Measurements from ENCODE around the gene CD34.
"Not testable (repeated sequence)": the region's sequence is repeated elsewhere in the genome, so short reads cannot be mapped to it uniquely, and the experiment has no call there.

The CD34 gene

GRCh38 chr1:207946756-207947155 is 35.8 kb upstream of the CD34 start:
- in situ Hi-C loops (cut with HindIII; ENCODE audit: low sequenced_read_pairs), result no loop called here
- TF ChIP-seq, protein P1, sequence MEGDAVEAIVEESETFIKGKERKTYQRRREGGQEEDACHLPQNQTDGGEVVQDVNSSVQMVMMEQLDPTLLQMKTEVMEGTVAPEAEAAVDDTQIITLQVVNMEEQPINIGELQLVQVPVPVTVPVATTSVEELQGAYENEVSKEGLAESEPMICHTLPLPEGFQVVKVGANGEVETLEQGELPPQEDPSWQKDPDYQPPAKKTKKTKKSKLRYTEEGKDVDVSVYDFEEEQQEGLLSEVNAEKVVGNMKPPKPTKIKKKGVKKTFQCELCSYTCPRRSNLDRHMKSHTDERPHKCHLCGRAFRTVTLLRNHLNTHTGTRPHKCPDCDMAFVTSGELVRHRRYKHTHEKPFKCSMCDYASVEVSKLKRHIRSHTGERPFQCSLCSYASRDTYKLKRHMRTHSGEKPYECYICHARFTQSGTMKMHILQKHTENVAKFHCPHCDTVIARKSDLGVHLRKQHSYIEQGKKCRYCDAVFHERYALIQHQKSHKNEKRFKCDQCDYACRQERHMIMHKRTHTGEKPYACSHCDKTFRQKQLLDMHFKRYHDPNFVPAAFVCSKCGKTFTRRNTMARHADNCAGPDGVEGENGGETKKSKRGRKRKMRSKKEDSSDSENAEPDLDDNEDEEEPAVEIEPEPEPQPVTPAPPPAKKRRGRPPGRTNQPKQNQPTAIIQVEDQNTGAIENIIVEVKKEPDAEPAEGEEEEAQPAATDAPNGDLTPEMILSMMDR (IDR thresholded peaks at IDR 0.05; ENCODE audit: low read depth, low read length), result no peak
- DNase-seq (ENCODE audit: low read depth, low spot score), result no peak
- H3K4me3 ChIP-seq (ENCODE audit: low read depth, low read length), result no peak overlapping the region

- peak; percentile 36 for DNase-seq (ENCODE audit: low read depth, low spot score)
- in situ Hi-C loops (cut with HindIII; ENCODE audit: low sequenced_read_pairs), result no loop called here
Observed at GRCh38 chr1:207944571-207944970, 33.6 kb upstream of the CD34 start.

DNA sequence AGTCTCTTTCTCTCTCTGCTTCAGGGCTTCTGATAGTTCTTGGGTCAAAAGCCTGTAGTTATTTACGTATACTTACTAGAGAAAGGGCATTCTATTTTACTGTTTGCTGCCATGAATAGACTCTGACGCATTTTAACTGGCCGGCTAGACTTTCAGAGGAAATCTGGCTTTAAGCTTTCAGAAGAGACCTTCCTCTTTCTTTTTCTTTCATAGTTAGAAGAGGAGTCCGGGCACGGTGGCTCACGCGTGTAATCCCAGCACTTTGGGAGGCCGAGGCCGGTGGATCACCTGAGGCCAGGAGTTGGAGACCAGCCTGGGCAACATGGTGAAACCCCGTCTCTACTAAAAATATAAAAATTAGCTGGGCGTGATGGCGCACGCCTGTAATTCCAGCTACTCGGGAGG is 31.4 kb upstream of the CD34 start:
- DNase-seq (ENCODE audit: low read depth, low spot score); H3K4me3 ChIP-seq (ENCODE audit: low read depth, low read length); in situ Hi-C loops (cut with HindIII; ENCODE audit: low sequenced_read_pairs): not testable (repeated sequence)

More at GRCh38 chr1:207944571-207944970, 33.6 kb upstream of the CD34 start:
- H3K4me3 ChIP-seq (ENCODE audit: low read depth, low read length), result no peak overlapping the region
- TF ChIP-seq, protein P1 (IDR thresholded peaks at IDR 0.05; ENCODE audit: low read depth, low read length), result no peak

GRCh38 chr1:207941665-207942064 is 30.7 kb upstream of the CD34 start:
- TF ChIP-seq, protein P1 (IDR thresholded peaks at IDR 0.05; ENCODE audit: low read depth, low read length), result no peak
- in situ Hi-C loops (cut with HindIII; ENCODE audit: low sequenced_read_pairs), result no loop called here
- DNase-seq (ENCODE audit: low read depth, low spot score), result peak; percentile 67
- H3K4me3 ChIP-seq (ENCODE audit: low read depth, low read length), result no peak overlapping the region

GRCh38 chr1:207938016-207938415 is 27.1 kb upstream of the CD34 start:
- DNase-seq (ENCODE audit: low read depth, low spot score), result peak; percentile 65
- TF ChIP-seq, protein P1 (IDR thresholded peaks at IDR 0.05; ENCODE audit: low read depth, low read length), result no peak
- H3K4me3 ChIP-seq (ENCODE audit: low read depth, low read length), result no peak overlapping the region
- in situ Hi-C loops (cut with HindIII; ENCODE audit: low sequenced_read_pairs), result no loop called here

DNA sequence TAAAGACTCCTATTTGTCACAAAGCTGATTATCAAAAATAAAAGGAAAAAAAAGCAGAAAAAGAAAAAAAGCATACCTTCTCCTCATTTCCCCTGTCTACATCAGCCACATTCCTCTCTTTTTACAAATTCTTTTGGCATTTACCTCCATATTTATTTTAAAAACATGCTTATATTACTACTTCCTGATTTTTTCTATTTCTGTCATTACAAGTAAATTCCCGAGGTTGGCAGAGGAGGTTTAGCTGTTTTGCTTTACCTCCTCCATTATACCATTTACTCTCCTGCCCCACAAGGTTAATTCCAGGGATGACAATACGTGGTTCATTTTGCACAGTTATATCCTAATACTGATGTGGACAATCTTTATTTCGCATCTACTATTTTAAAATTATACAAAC is 26.3 kb upstream of the CD34 start:
- no peak overlapping the region for H3K4me3 ChIP-seq (ENCODE audit: low read depth, low read length)
- DNase-seq (ENCODE audit: low read depth, low spot score), result no peak
- in situ Hi-C loops (cut with HindIII; ENCODE audit: low sequenced_read_pairs), result no loop called here
- TF ChIP-seq, protein P1 (IDR thresholded peaks at IDR 0.05; ENCODE audit: low read depth, low read length), result no peak

DNA sequence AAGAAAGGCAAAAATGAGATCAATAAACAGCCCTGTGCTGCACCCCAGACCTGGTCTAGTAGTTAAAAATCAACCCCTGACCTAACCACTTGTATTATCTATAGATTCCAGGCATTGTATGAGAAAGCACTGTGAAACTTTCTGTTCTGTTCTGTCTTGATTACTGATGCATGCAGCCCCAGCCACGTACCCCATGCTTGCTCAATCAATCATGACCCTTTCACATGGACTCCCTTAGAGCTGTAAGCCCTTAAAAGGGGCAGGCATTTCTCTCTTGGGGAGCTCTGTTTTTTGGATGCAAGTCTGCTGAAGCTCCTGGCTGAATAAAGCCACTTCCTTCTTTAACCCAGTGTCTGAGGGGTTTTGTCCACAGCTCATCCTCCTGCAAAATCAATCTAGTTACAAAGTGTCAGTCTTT is 24.2 kb upstream of the CD34 start:
- no peak overlapping the region for H3K4me3 ChIP-seq (ENCODE audit: low read depth, low read length)
- in situ Hi-C loops (cut with HindIII; ENCODE audit: low sequenced_read_pairs), result no loop called here
- TF ChIP-seq, protein P1 (IDR thresholded peaks at IDR 0.05; ENCODE audit: low read depth, low read length), result no peak
- no peak for DNase-seq (ENCODE audit: low read depth, low spot score)
